ENCODE results near the gene RTEL1. TPM values are rescaled to one million over a fixed set of nuclear protein-coding genes. Genes with fewer than 3 reads are reported as not detected.

The RTEL1 gene
- total and polyA plus RNA-seq, 3 donors from 2014 or later = 34.2 to 84.6 (median 56.8) TPM

- WGBS, 2 donors = 0 to 1% methylated on average over 1 to 51 of the region's 56 CpGs
- Histone ChIP-seq H3K36me3 (ENCODE audit: low read depth, missing control alignments) (no peaks in the 10 kb centered on the region), H3K27me3 (no peaks in the 10 kb centered on the region), H3K4me3 (peak overlapping the region; percentile 94 to 97), H3K4me1 (peaks cover 28% of the 10 kb centered on the region), H3K27ac (peak overlapping the region; percentile 76 to 85), H3K9me3 (no peaks in the 10 kb centered on the region)
- TF ChIP-seq POLR2A (IDR thresholded peaks at IDR 0.05) = no peak
- TF ChIP-seq CTCF (IDR thresholded peaks at IDR 0.05) = peak in 1 of 3 experiments; percentile 44
- DNase-seq = peak; percentile 71
- intact Hi-C loops (cut with DNase I; ENCODE audit: low total_unique reads) = no loop called here
Observed at GRCh38 chr20:63706852-63707557, 48.9 kb downstream of the RTEL1 start.

DNA sequence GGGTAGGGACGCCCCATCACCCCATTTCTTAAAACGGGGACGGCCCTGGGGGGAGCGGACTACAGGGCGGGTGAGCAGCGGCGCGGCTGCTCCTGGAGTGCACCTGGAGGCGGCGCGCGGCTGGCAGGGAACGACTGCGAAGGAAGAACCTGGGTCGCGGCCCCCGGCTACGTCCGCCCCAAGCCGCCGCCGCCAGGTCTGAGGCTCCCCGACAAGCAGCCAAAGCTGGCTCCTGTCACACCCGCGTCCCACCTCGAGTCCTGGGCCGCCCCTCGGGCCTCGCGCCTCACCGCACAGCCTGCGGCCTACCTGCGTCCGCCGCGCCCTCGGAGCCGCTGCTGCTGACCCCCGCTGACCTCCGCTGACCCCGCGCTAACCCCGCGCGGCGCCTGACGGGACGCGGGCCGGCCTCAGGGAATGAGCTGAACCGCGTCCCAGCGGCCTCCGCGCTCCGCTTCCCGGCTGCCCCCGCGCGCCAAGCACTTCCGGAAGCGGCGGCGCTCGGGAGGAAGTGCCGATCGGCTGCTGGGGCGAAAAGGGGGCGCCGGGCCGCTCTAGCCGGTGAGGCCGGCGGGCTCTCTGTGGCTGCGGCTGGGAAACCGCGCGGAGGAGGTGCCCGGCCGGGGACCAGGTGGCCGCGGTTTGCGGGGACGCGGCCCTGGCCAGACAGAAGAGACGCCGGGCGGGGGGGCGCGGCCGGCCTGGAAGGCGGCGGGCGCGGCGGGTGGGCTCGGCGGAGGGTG is 49.6 kb downstream of the RTEL1 start, which contains the start of the genes ARFRP1 and ZGPAT:
Gene ARFRP1 (minus strand): TSS at position 419 of the 743 bp plus-strand sequence. CDS start 885 bp downstream, outside the sequence.
Gene ZGPAT (plus strand): TSS at position 482 of the 743 bp plus-strand sequence. CDS start 542 bp downstream, outside the sequence.
- Histone ChIP-seq H3K27me3 (no peaks in the 10 kb centered on the region), H3K4me3 (peak within 1 kb of the TSS; percentile 94 to 97), H3K4me1 (peaks cover 28% of the 10 kb centered on the region), H3K27ac (peak within 1 kb of the TSS; percentile 76 to 85), H3K36me3 (ENCODE audit: low read depth, missing control alignments) (no peaks in the 10 kb centered on the region), H3K9me3 (no peaks in the 10 kb centered on the region)
- WGBS, 2 donors = 0% methylated on average over 53 of the region's 98 CpGs; no CpG with 5 or more reads in 1 of the 2 donors
- peak; percentile 92 for DNase-seq
- intact Hi-C loops (cut with DNase I; ENCODE audit: low total_unique reads) = no loop called here
- peak in 1 of 3 experiments; percentile 26 for TF ChIP-seq CTCF (IDR thresholded peaks at IDR 0.05)
- no peak for TF ChIP-seq POLR2A (IDR thresholded peaks at IDR 0.05)

DNA sequence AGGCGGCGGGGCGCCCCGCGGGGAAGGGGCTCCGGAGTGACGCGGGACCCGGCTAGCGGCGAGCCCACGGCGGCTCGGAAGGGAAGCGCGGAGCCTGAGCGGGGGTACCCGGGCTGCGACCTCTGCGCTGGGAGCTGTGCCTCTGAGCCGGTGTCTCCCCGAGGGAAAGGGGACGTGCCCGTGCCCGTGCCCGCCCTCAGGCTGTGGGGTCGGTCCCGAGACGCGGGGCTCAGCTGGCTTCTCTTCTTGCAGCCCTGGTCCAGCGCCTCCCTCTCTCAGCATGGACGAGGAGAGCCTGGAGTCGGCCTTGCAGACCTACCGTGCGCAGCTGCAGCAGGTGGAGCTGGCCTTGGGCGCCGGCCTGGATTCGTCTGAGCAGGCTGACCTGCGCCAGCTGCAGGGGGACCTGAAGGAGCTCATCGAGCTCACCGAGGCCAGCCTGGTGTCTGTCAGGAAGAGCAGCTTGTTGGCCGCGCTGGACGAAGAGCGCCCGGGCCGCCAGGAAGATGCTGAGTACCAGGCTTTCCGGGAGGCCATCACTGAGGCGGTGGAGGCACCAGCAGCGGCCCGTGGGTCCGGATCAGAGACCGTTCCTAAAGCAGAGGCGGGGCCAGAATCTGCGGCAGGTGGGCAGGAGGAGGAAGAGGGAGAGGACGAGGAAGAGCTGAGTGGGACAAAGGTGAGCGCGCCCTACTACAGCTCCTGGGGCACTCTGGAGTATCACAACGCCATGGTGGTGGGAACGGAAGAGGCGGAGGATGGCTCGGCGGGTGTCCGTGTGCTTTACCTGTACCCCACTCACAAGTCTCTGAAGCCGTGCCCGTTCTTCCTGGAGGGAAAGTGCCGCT is 50.4 kb downstream of the RTEL1 start:
- WGBS, 2 donors = 19 to 30% methylated on average over 24 to 65 of the region's 67 CpGs
- H3K27me3 ChIP-seq = no peaks in the 10 kb centered on the region
- intact Hi-C loops (cut with DNase I; ENCODE audit: low total_unique reads) = no loop called here
- H3K9me3 ChIP-seq = no peaks in the 10 kb centered on the region
- no peaks in the 10 kb centered on the region for H3K36me3 ChIP-seq (ENCODE audit: low read depth, missing control alignments)
- peak overlapping the region; percentile 94 to 97 for H3K4me3 ChIP-seq
- no peak for TF ChIP-seq CTCF (IDR thresholded peaks at IDR 0.05)
- TF ChIP-seq POLR2A (IDR thresholded peaks at IDR 0.05) = no peak
- peaks cover 28% of the 10 kb centered on the region for H3K4me1 ChIP-seq
- peak; percentile 48 for DNase-seq
- peak overlapping the region; percentile 76 to 85 for H3K27ac ChIP-seq

DNA sequence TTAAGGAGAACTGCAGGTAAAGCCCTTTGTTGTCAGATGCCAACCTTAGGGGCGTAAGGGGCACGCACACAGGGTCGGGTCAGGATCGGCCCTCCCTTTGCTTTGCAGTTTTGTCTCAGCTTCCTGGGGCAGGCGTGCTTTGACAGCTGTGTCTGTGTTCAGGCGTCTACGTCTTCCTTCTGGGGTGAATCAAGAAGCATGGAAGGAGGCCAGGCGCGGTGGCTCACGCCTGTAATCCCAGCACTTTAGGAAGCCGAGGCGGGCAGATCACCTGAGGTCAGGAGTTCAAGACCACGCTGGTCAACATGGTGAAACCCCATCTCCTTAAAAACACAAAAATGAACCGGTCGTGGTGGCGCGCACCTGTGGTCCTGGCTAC is 51.0 kb downstream of the RTEL1 start:
- intact Hi-C loops (cut with DNase I; ENCODE audit: low total_unique reads) = no loop called here

More for the DNA sequence above, 51.0 kb downstream of the RTEL1 start:
- no peaks in the 10 kb centered on the region for H3K9me3 ChIP-seq
- no peaks in the 10 kb centered on the region for H3K27me3 ChIP-seq
- H3K27ac ChIP-seq = peak overlapping the region in 1 of 2 donors; percentile 76
- H3K4me3 ChIP-seq = peak overlapping the region in 1 of 2 donors; percentile 97
- H3K4me1 ChIP-seq = peaks cover 28% of the 10 kb centered on the region
- 52 to 82% methylated on average over 4 to 17 of the region's 17 CpGs for WGBS, 2 donors
- TF ChIP-seq CTCF (IDR thresholded peaks at IDR 0.05) (no peak), POLR2A (IDR thresholded peaks at IDR 0.05) (no peak)
- no peaks in the 10 kb centered on the region for H3K36me3 ChIP-seq (ENCODE audit: low read depth, missing control alignments)
- DNase-seq = no peak

Measured in testis (tissue), 3 donors.